Measurements from ENCODE around the gene TRPC1. TPM values are rescaled to one million over a fixed set of nuclear protein-coding genes. Genes with fewer than 3 reads are reported as not detected.
A peak's percentile ranks its signal among the peaks of the same experiment; 100 is the strongest.

The TRPC1 gene
- total RNA-seq, 1 experiment from 2014 or later = 3.8 TPM

DNA sequence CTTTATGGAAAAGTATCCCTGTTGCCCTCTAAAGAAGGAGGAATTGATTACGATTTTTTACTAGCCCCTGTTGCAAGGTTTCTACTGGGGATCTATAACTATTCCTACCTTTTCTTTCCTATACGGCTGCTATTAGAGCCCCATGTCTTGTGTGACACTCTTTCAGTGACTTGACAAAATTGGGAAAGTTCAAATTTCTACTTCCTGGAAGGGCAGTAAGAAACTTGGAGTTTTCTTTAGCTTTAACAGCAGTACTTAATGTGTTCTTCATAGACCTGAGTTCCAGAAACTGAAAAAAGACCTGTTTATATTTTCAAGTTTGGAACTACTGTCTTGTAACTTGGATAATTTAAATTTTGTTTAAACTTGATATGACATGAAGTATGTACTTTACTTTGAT lies 54.7 kb downstream of the TRPC1 start:
- ChIA-PET CTCF (no interaction called here), POLR2A (ENCODE audit: unreplicated experiment) (no interaction called here)
- Histone ChIP-seq H3K36me3 (ENCODE audit: low read depth) (no peaks in the 10 kb centered on the region), H3K4me3 (no peak overlapping the region), H2AFZ (0 out of 2 replicates have a peak overlapping the region, but pooled peaks have one; percentile 52), H4K20me1 (ENCODE audit: insufficient read depth) (no peaks in the 10 kb centered on the region), H3K9me2 (ENCODE audit: insufficient read depth) (no peaks in the 10 kb centered on the region), H3K27ac (no peak overlapping the region), H3K9me3 (ENCODE audit: insufficient read depth, low read depth) (no peaks in the 10 kb centered on the region), H3K4me1 (replicated peaks; ENCODE audit: insufficient read depth) (no peaks in the 10 kb centered on the region), H3F3A (ENCODE audit: insufficient read depth, low read depth) (no peaks in the 10 kb centered on the region), H3K79me2 (ENCODE audit: low read depth) (no peaks in the 10 kb centered on the region), H3K4me2 (no peak overlapping the region), H3K27me3 (ENCODE audit: insufficient read depth, low read depth) (no peaks in the 10 kb centered on the region)
- intact Hi-C loops (cut with micrococcal nuclease; ENCODE audit: unreplicated experiment) = no loop called here
- no peak for TF ChIP-seq EZH2 (IDR thresholded peaks at IDR 0.05; ENCODE audit: low read depth)
- TF ChIP-seq, protein P1, sequence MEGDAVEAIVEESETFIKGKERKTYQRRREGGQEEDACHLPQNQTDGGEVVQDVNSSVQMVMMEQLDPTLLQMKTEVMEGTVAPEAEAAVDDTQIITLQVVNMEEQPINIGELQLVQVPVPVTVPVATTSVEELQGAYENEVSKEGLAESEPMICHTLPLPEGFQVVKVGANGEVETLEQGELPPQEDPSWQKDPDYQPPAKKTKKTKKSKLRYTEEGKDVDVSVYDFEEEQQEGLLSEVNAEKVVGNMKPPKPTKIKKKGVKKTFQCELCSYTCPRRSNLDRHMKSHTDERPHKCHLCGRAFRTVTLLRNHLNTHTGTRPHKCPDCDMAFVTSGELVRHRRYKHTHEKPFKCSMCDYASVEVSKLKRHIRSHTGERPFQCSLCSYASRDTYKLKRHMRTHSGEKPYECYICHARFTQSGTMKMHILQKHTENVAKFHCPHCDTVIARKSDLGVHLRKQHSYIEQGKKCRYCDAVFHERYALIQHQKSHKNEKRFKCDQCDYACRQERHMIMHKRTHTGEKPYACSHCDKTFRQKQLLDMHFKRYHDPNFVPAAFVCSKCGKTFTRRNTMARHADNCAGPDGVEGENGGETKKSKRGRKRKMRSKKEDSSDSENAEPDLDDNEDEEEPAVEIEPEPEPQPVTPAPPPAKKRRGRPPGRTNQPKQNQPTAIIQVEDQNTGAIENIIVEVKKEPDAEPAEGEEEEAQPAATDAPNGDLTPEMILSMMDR (conservative IDR thresholded peaks at IDR 0.05) = no peak
- BruUV-seq (replicated peaks) = no TSS peak
- no peak for DNase-seq

DNA sequence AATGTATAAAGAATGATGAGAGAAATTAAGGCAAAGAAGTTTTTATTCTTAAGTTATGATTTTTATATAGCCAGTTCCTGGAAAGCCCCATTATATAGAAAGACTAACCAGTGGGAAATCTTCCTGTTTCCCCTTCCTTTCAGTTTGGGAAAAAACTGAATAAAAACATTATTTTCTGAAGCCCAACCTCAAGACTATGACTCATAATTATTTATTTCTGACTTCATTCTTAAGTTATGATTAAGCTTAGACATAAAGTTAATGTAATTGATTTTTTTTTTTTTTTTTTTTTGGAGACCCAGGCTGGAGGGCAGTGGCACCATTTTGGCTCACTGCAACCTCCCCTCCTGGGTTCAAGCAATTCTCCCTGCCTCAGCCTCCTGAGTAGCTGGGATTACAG lies 55.8 kb downstream of the TRPC1 start:
- POLR2A ChIA-PET (ENCODE audit: unreplicated experiment) = no interaction called here

DNA sequence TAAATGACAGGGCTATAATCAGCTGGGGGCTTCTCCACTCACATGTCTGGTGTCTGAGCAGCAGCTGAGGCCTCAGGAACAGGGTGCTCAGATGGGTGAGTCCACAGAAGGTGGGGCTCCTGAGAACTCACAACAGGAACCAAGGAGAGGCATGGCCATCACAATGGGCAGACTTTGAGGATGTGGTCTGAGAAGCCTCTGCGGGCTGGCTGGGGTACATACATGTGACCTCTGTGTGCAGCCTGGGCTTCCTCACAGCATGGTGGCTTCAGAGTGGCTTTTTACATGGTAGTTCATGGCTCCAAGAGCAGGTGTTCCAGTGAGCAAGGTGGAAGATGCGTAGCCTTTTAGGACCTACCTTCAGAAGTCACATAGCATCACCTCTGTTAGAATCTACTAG lies 58.8 kb downstream of the TRPC1 start:
- no peaks in the 10 kb centered on the region for H3K9me2 ChIP-seq (ENCODE audit: insufficient read depth)

More for the DNA sequence above, 55.8 kb downstream of the TRPC1 start:
- intact Hi-C loops (cut with micrococcal nuclease; ENCODE audit: unreplicated experiment) = no loop called here
- BruUV-seq (replicated peaks) = no TSS peak
- H3K4me3 ChIP-seq = no peak overlapping the region
- no peak for DNase-seq
- TF ChIP-seq, protein P1 (conservative IDR thresholded peaks at IDR 0.05) = no peak
- no peak for TF ChIP-seq EZH2 (IDR thresholded peaks at IDR 0.05; ENCODE audit: low read depth)
- no peaks in the 10 kb centered on the region for H3K4me1 ChIP-seq (replicated peaks; ENCODE audit: insufficient read depth)
- no peaks in the 10 kb centered on the region for H3K27me3 ChIP-seq (ENCODE audit: insufficient read depth, low read depth)
- no peak overlapping the region for H2AFZ ChIP-seq
- H3F3A ChIP-seq (ENCODE audit: insufficient read depth, low read depth) = no peaks in the 10 kb centered on the region
- no peaks in the 10 kb centered on the region for H4K20me1 ChIP-seq (ENCODE audit: insufficient read depth)
- H3K36me3 ChIP-seq (ENCODE audit: low read depth) = no peaks in the 10 kb centered on the region
- H3K9me2 ChIP-seq (ENCODE audit: insufficient read depth) = no peaks in the 10 kb centered on the region
- no peak overlapping the region for H3K4me2 ChIP-seq
- CTCF ChIA-PET = no interaction called here
- no peaks in the 10 kb centered on the region for H3K9me3 ChIP-seq (ENCODE audit: insufficient read depth, low read depth)
- no peaks in the 10 kb centered on the region for H3K79me2 ChIP-seq (ENCODE audit: low read depth)
- no peak overlapping the region for H3K27ac ChIP-seq

More for the DNA sequence above, 58.8 kb downstream of the TRPC1 start:
- Histone ChIP-seq H3F3A (ENCODE audit: insufficient read depth, low read depth) (no peaks in the 10 kb centered on the region), H3K27me3 (ENCODE audit: insufficient read depth, low read depth) (no peaks in the 10 kb centered on the region), H3K79me2 (ENCODE audit: low read depth) (no peaks in the 10 kb centered on the region), H4K20me1 (ENCODE audit: insufficient read depth) (no peaks in the 10 kb centered on the region), H3K4me1 (replicated peaks; ENCODE audit: insufficient read depth) (no peaks in the 10 kb centered on the region), H3K27ac (no peak overlapping the region), H3K4me3 (no peak overlapping the region), H3K4me2 (no peak overlapping the region), H3K9me3 (ENCODE audit: insufficient read depth, low read depth) (no peaks in the 10 kb centered on the region), H3K36me3 (ENCODE audit: low read depth) (no peaks in the 10 kb centered on the region), H2AFZ (no peak overlapping the region)
- no peak for TF ChIP-seq EZH2 (IDR thresholded peaks at IDR 0.05; ENCODE audit: low read depth)
- TF ChIP-seq, protein P1 (conservative IDR thresholded peaks at IDR 0.05) = no peak
- no peak for DNase-seq
- ChIA-PET POLR2A (ENCODE audit: unreplicated experiment) (no interaction called here), CTCF (no interaction called here)
- BruUV-seq (replicated peaks) = no TSS peak
- intact Hi-C loops (cut with micrococcal nuclease; ENCODE audit: unreplicated experiment) = no loop called here
